GM12892 (cell line): ENCODE results near the gene ZAP70.

ENCODE experiments used
- POLR2A ChIP-seq: IDR thresholded peaks from 2 replicates; pipeline ENCODE4 v1.6.1; 2011; ENCODE audit warnings: low read depth, low read length, control low read depth
- POLR2AphosphoS5 ChIP-seq: IDR thresholded peaks from 2 replicates; pipeline ENCODE4 v1.6.1; 2011; ENCODE audit warnings: low read depth, low read length, control low read depth
- TAF1 ChIP-seq: IDR thresholded peaks from 2 replicates; pipeline ENCODE4 v1.6.1; 2011; ENCODE audit warnings: low read depth, mild to moderate bottlenecking, control low read depth, low read length, borderline replicate concordance

- TF ChIP-seq POLR2AphosphoS5 (no peak), POLR2A (no peak), TAF1 (no peak)
These were observed 16.9 kb downstream of the ZAP70 start for GRCh38 chr2:97730245-97730644.
